HG03095 (cell line): ENCODE data around the gene DNAAF6.

Experiments used
- ATAC-seq: cut with Tn5 transposase; IDR thresholded peaks from one replicate; pipeline ENCODE4 v1.9.1; 2021; ENCODE audit warnings: moderate library complexity; ENCODE audit not compliant: unreplicated experiment

Gene DNAAF6

DNA sequence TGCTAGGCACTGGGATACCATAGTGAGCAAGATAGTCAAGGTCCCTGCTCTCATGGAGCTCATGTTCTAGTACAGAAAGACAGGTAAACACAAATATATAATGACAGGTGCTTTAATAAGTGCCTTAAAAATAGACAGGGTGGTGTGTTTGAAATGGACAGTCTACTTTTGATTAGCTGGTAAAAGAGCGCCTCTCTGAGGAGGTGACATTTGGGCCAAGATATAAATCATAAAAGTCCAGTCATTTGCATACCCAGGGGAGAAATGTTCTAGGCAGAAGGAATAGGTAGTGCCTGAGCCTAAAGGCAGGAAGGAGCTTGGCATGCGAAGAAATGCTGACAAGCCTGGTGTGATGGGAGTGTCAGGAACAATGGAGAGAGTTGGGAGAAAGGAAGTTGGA lies 83.6 kb downstream of the DNAAF6 start:
- no peak for ATAC-seq

DNA sequence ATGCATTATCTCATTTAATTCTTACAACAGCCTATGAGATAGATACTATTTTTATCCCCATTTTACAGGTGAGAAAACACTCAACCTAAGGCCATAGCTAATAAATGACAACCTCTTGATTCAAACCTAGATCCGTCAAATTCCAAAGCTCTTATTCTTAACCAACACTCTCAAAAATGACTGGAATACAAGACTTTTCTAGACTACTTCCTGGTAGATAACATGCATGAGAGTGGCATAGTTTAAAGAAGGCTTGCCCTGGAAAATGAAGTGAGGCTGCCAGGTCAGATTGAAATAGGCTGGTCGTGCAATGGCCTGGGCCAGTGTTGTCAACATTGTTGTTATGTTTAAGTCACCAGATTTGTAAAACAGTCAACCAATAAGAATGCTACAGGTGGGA lies 86.6 kb downstream of the DNAAF6 start:
- ATAC-seq, result no peak
